Uterus (tissue), 2 donors: Measurements from ENCODE around the gene RNF217.

ENCODE experiments used
- POLR2A ChIP-seq, 2 donors: fragments of 450-650 bp; IDR thresholded peaks; one replicate each; pipeline ENCODE4 v1.6.1; 2016; ENCODE audit warnings: antibody characterized with exemption in 2 of 2, mild to moderate bottlenecking in 1 of 2, moderate library complexity in 1 of 2
- TF ChIP-seq, protein P1 (sequence below), 4 experiments: fragments of 200-600 bp in 2 of 4; fragments of 450-650 bp in 2 of 4; sonication (generic) in 2 of 4; IDR thresholded peaks; one replicate each; pipeline ENCODE4 v1.5.1; 2016 to 2019; ENCODE audit warnings: antibody characterized with exemption in 4 of 4, mild to moderate bottlenecking in 2 of 4, moderate library complexity in 1 of 4

DNA sequence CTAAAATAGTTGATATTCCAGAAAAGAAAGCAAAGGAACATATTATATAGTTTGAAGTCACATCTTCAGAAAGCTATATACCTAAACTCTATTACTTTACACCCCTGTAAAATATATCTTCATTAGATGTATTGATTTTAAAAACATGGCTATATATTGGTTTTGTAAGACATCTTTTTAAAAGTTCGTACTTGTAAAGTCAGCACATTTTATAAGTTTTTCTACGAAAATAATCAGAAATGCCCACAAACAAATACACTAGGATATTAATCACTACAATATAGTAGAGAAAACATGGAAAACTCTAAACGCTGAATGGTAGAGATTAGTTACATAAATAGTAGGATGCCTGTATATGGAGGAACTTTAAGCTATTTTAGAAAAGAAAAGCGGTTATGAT, 52.9 kb downstream of the RNF217 start:
- TF ChIP-seq, protein P1, sequence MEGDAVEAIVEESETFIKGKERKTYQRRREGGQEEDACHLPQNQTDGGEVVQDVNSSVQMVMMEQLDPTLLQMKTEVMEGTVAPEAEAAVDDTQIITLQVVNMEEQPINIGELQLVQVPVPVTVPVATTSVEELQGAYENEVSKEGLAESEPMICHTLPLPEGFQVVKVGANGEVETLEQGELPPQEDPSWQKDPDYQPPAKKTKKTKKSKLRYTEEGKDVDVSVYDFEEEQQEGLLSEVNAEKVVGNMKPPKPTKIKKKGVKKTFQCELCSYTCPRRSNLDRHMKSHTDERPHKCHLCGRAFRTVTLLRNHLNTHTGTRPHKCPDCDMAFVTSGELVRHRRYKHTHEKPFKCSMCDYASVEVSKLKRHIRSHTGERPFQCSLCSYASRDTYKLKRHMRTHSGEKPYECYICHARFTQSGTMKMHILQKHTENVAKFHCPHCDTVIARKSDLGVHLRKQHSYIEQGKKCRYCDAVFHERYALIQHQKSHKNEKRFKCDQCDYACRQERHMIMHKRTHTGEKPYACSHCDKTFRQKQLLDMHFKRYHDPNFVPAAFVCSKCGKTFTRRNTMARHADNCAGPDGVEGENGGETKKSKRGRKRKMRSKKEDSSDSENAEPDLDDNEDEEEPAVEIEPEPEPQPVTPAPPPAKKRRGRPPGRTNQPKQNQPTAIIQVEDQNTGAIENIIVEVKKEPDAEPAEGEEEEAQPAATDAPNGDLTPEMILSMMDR (IDR thresholded peaks at IDR 0.05), result no peak
- TF ChIP-seq POLR2A (IDR thresholded peaks at IDR 0.05), result no peak
